Dedifferentiated amniotic fluid mesenchymal stem cell (primary cell): ENCODE measurements around the gene SLC9A9.

Source experiments
- DNase-seq: peaks from one replicate; pipeline ENCODE4 v3.0.0-alpha.2; 2016; ENCODE audit errors: extremely low spot score

The SLC9A9 gene

GRCh38 chr3:143252931-143253330 is 595.3 kb downstream of the SLC9A9 start:
- peak; percentile 22 for DNase-seq

- no peak for DNase-seq
These were observed 599.3 kb downstream of the SLC9A9 start for GRCh38 chr3:143249014-143249413.

GRCh38 chr3:143247073-143247472 is 601.2 kb downstream of the SLC9A9 start:
- DNase-seq, result no peak

- no peak for DNase-seq
These were observed 602.6 kb downstream of the SLC9A9 start for GRCh38 chr3:143245692-143246091.

GRCh38 chr3:143244516-143245063 is 603.7 kb downstream of the SLC9A9 start:
- no peak for DNase-seq

- DNase-seq, result no peak
These were observed 604.6 kb downstream of the SLC9A9 start for GRCh38 chr3:143243686-143244085.

- no peak for DNase-seq
These were observed 605.6 kb downstream of the SLC9A9 start for GRCh38 chr3:143242691-143243090.

- no peak for DNase-seq
These were observed 606.2 kb downstream of the SLC9A9 start for GRCh38 chr3:143242101-143242500.

GRCh38 chr3:143241481-143241951 is 606.8 kb downstream of the SLC9A9 start:
- DNase-seq, result peak; percentile 68

- no peak for DNase-seq
These were observed 607.4 kb downstream of the SLC9A9 start for GRCh38 chr3:143240886-143241285.

- DNase-seq, result peak; percentile 27
These were observed 609.2 kb downstream of the SLC9A9 start for GRCh38 chr3:143239031-143239430.

GRCh38 chr3:143237077-143237627 is 611.1 kb downstream of the SLC9A9 start:
- DNase-seq, result no peak

GRCh38 chr3:143236226-143236964 is 611.9 kb downstream of the SLC9A9 start:
- no peak for DNase-seq

- no peak for DNase-seq
These were observed 612.6 kb downstream of the SLC9A9 start for GRCh38 chr3:143235614-143236204.

GRCh38 chr3:143234526-143234925 is 613.7 kb downstream of the SLC9A9 start:
- DNase-seq, result no peak

GRCh38 chr3:143232981-143233380 is 615.3 kb downstream of the SLC9A9 start:
- DNase-seq, result no peak

GRCh38 chr3:143228405-143228804 is 619.9 kb downstream of the SLC9A9 start:
- DNase-seq, result no peak

- DNase-seq, result no peak
These were observed 621.5 kb downstream of the SLC9A9 start for GRCh38 chr3:143226678-143227291.

- DNase-seq, result no peak
These were observed 623.6 kb downstream of the SLC9A9 start for GRCh38 chr3:143224716-143225115.

- no peak for DNase-seq
These were observed 625.3 kb downstream of the SLC9A9 start for GRCh38 chr3:143222981-143223380.

GRCh38 chr3:143222505-143222904 is 625.8 kb downstream of the SLC9A9 start:
- no peak for DNase-seq

- DNase-seq, result no peak
These were observed 626.8 kb downstream of the SLC9A9 start for GRCh38 chr3:143221446-143221845.
